H1 (cell line): ENCODE data around the gene STXBP5. TPM values are rescaled to one million over a fixed set of nuclear protein-coding genes. Genes with fewer than 3 reads are reported as not detected.

Experiments used
- CTCF ChIA-PET: fragments of 300-600 bp; sonication (Branson Sonifier 250); formaldehyde crosslinking; loops from one replicate; lab custom pipeline; 2021; ENCODE audit not compliant: partially characterized antibody; lab: Charles Lee
- POLR2A ChIA-PET: fragments of 300-600 bp; sonication (Branson Sonifier 250); formaldehyde crosslinking; loops from one replicate; lab custom pipeline; 2021; ENCODE audit warnings: inconsistent platforms; ENCODE audit not compliant: partially characterized antibody; lab: Charles Lee
- DNase-seq, 2 experiments: peaks; one replicate each; pipeline versions ENCODE4 v3.0.0 to v3.0.0-alpha.2; 2010 to 2022; ENCODE audit warnings: low spot score in 2 of 2, low read depth in 1 of 2, mixed read lengths in 1 of 2
- FAIRE-seq: peaks from 2 replicates; lab custom pipeline; 2011; peaks lifted over from hg19 to GRCh38; lab: Jason Lieb, UNC
- H2AFZ ChIP-seq: 2 replicates; pipeline ENCODE4 v1.8.1; 2012; ENCODE audit warnings: low read length, inconsistent platforms
- H2AK5ac ChIP-seq: 2 replicates; pipeline ENCODE4 v1.6.1; 2013; ENCODE audit warnings: low read depth, low read length
- H2BK120ac ChIP-seq: replicated peaks from 2 replicates; pipeline ENCODE3; 2013; ENCODE audit warnings: low read depth, low read length, inconsistent platforms
- H2BK12ac ChIP-seq: 2 replicates; pipeline ENCODE4 v1.6.1; 2013; ENCODE audit warnings: low read depth, low read length
- H2BK15ac ChIP-seq: 2 replicates; pipeline ENCODE4 v1.6.1; 2013; ENCODE audit warnings: low read length
- H2BK20ac ChIP-seq: 2 replicates; pipeline ENCODE4 v1.6.1; 2013; ENCODE audit warnings: low read length
- H2BK5ac ChIP-seq: 2 replicates; pipeline ENCODE4 v1.6.1; 2013; ENCODE audit warnings: low read depth, low read length
- H3K14ac ChIP-seq: 2 replicates; pipeline ENCODE4 v1.6.1; 2013; ENCODE audit warnings: inconsistent platforms; ENCODE audit not compliant: insufficient read length
- H3K18ac ChIP-seq: 2 replicates; pipeline ENCODE4 v1.6.1; 2013; ENCODE audit warnings: low read length; ENCODE audit errors: extremely low read depth
- H3K23ac ChIP-seq: 2 replicates; pipeline ENCODE4 v1.6.1; 2013; ENCODE audit warnings: inconsistent platforms; ENCODE audit not compliant: insufficient read length
- H3K23me2 ChIP-seq: 2 replicates; pipeline ENCODE4 v1.6.1; 2013; ENCODE audit warnings: low read depth, low read length
- H3K27ac ChIP-seq: 2 replicates; pipeline ENCODE4 v1.6.1; 2011; ENCODE audit warnings: low read depth, low read length, inconsistent platforms
- H3K27me3 ChIP-seq, 4 experiments: replicated peaks in 1 of 4; 1 replicate in 1 of 4; 2 replicates in 3 of 4; pipeline versions ENCODE4 v1.6.1 to v1.8.1; 2011 to 2013; ENCODE audit warnings: low read length in 3 of 4, mild to moderate bottlenecking in 3 of 4, inconsistent platforms in 2 of 4, mixed read lengths in 2 of 4, moderate library complexity in 1 of 4; ENCODE audit not compliant: control insufficient read depth in 3 of 4, insufficient read depth in 3 of 4; ENCODE audit errors: extremely low read depth in 1 of 4
- H3K36me3 ChIP-seq, 4 experiments: 2 replicates each; pipeline versions ENCODE4 v1.6.1 to v1.8.1; 2011 to 2013; ENCODE audit warnings: mild to moderate bottlenecking in 4 of 4, low read length in 3 of 4, moderate library complexity in 2 of 4, control low read depth in 1 of 4, inconsistent platforms in 1 of 4; ENCODE audit not compliant: insufficient read depth in 4 of 4, control insufficient read depth in 2 of 4
- H3K4ac ChIP-seq: replicated peaks from 2 replicates; pipeline ENCODE3; 2013; ENCODE audit warnings: low read length, low read depth, mixed read lengths, inconsistent platforms; ENCODE audit not compliant: insufficient read length
- H3K4me1 ChIP-seq, 4 experiments: replicated peaks in 1 of 4; 1 replicate in 1 of 4; 2 replicates in 3 of 4; pipeline versions ENCODE4 v1.6.1 to v1.8.1; 2011 to 2013; ENCODE audit warnings: low read length in 3 of 4, inconsistent platforms in 2 of 4, mixed read lengths in 1 of 4; ENCODE audit not compliant: insufficient read depth in 4 of 4, control insufficient read depth in 3 of 4
- H3K4me2 ChIP-seq, 2 experiments: 2 replicates each; pipeline versions ENCODE4 v1.6.1 to v1.8.1; 2011 to 2013; ENCODE audit warnings: low read depth in 2 of 2, low read length in 2 of 2, control low read depth in 1 of 2, inconsistent platforms in 1 of 2, mild to moderate bottlenecking in 1 of 2; ENCODE audit not compliant: insufficient read depth in 1 of 2
- H3K4me3 ChIP-seq, 4 experiments: fragments of 200-600, 300-600 bp in 1 of 4; sonication (generic), shearing (Covaris generic), sonication (Bioruptor Twin) in 1 of 4; 2 replicates each; pipeline versions ENCODE4 v1.5.1 to v1.8.1; 2011 to 2016; ENCODE audit warnings: low read length in 4 of 4, low read depth in 3 of 4, control low read depth in 2 of 4, inconsistent platforms in 2 of 4, mild to moderate bottlenecking in 2 of 4, mixed read lengths in 1 of 4, moderate library complexity in 1 of 4; ENCODE audit not compliant: insufficient read depth in 2 of 4; ENCODE audit errors: extremely low read depth in 1 of 4
- H3K56ac ChIP-seq: replicated peaks from 2 replicates; pipeline ENCODE3; 2013; ENCODE audit warnings: low read depth, mild to moderate bottlenecking, mixed read lengths, low read length, inconsistent platforms; ENCODE audit not compliant: insufficient read length
- H3K79me1 ChIP-seq: 2 replicates; pipeline ENCODE4 v1.6.1; 2013; ENCODE audit warnings: low read depth, low read length, control low read depth
- H3K79me2 ChIP-seq, 2 experiments: 2 replicates each; pipeline versions ENCODE4 v1.6.1 to v1.8.1; 2012 to 2013; ENCODE audit warnings: low read length in 2 of 2, mild to moderate bottlenecking in 2 of 2, inconsistent platforms in 1 of 2; ENCODE audit not compliant: insufficient read depth in 2 of 2, control insufficient read depth in 1 of 2
- H3K9ac ChIP-seq, 4 experiments: replicated peaks in 1 of 4; 1 replicate in 1 of 4; 2 replicates in 3 of 4; pipeline versions ENCODE4 v1.6.1 to v1.8.1; 2011 to 2013; ENCODE audit warnings: low read depth in 3 of 4, low read length in 3 of 4, control low read depth in 2 of 4, mild to moderate bottlenecking in 2 of 4, moderate library complexity in 2 of 4, inconsistent platforms in 1 of 4; ENCODE audit errors: extremely low read depth in 1 of 4
- H3K9me3 ChIP-seq, 2 experiments: 2 replicates each; pipeline versions ENCODE4 v1.6.1 to v1.8.1; 2012 to 2013; ENCODE audit warnings: mild to moderate bottlenecking in 2 of 2, moderate library complexity in 2 of 2, control low read depth in 1 of 2, inconsistent platforms in 1 of 2, low read depth in 1 of 2, low read length in 1 of 2, mixed read lengths in 1 of 2; ENCODE audit not compliant: insufficient read depth in 2 of 2
- H4K20me1 ChIP-seq, 2 experiments: replicated peaks in 1 of 2; 2 replicates each; pipeline versions ENCODE3 to v1.8.1; 2011 to 2013; ENCODE audit warnings: inconsistent platforms in 2 of 2, low read length in 2 of 2, mild to moderate bottlenecking in 1 of 2; ENCODE audit not compliant: insufficient read depth in 2 of 2, control insufficient read depth in 1 of 2
- H4K5ac ChIP-seq: 2 replicates; pipeline ENCODE4 v1.6.1; 2013; ENCODE audit warnings: low read length, low read depth, mixed read lengths, inconsistent platforms; ENCODE audit not compliant: insufficient read length
- H4K8ac ChIP-seq: 2 replicates; pipeline ENCODE4 v1.8.0; 2013; ENCODE audit warnings: mild to moderate bottlenecking, moderate library complexity, low read length, inconsistent platforms; ENCODE audit not compliant: insufficient read depth; ENCODE audit errors: extremely low read depth
- H4K91ac ChIP-seq: replicated peaks from 2 replicates; pipeline ENCODE3; 2013; ENCODE audit warnings: low read length, mixed read lengths, inconsistent platforms; ENCODE audit not compliant: insufficient read length
- WGBS, 2 experiments: shearing (Covaris generic) in 1 of 2; methylation state at CpG; one replicate each; pipeline versions ENCODE4 v1.1.6 to v1.1.7; 2013 to 2015; ENCODE audit warnings: low lambda C conversion rate in 2 of 2, mixed read lengths in 2 of 2, inconsistent platforms in 1 of 2, low coverage in 1 of 2, missing lambda C conversion rate in 1 of 2; ENCODE audit not compliant: insufficient replicate concordance in 2 of 2, insufficient coverage in 1 of 2, insufficient read length in 1 of 2; ENCODE audit errors: extremely low coverage in 1 of 2, missing lambda C conversion rate in 1 of 2; 5-methylcytosine and 5-hydroxymethylcytosine counted together
- polyA plus RNA-seq, 7 experiments: library from polyadenylated mRNA; depleted of rRNA in 3 of 7; stranded (reverse) in 5 of 7; unstranded in 2 of 7; fragments of >200 nt in 5 of 7; fragments of 200-250 nt in 2 of 7; gene quantifications; 1 replicate in 5 of 7; 2 replicates in 1 of 7; 4 replicates in 1 of 7; pipeline versions ENCODE4 v1.2.1 to v1.2.3, GENCODE V29; 2011 to 2013; ENCODE audit warnings: missing spikeins in 2 of 7, mixed read lengths in 2 of 7
- total RNA-seq: library from RNA; stranded (reverse); fragmentation: NEBNext Ultra II Directional; extraction: Animal tissue kit (Norgen Biotek cat#: 25700); gene quantifications from 2 replicates; pipeline ENCODE4 v1.2.1, GENCODE V29; 2021

The STXBP5 gene
- total and polyA plus RNA-seq, 2 of the 8 experiments (the other 6 are each of a cell fraction or from before 2014, with no cell fraction given): 2.7 to 10.8 TPM

GRCh38 chr6:147282566-147282959 is 78.3 kb downstream of the STXBP5 start:
- no peak overlapping the region for H3K14ac ChIP-seq
- no peak overlapping the region for H2BK5ac ChIP-seq
- H3K9ac ChIP-seq: no peak overlapping the region
- no peak overlapping the region for H2BK120ac ChIP-seq
- no peak overlapping the region for H3K4me3 ChIP-seq
- H3K4me2 ChIP-seq: no peak overlapping the region
- no peaks in the 10 kb centered on the region for H3K23me2 ChIP-seq
- CTCF ChIA-PET: interaction anchor here (0.8 to 2.3 kb wide), 6 partner anchors 34 to 426 kb away, joined by 3 to 9 read pairs (median 4); no protein-coding TSS in a partner anchor
- no peaks in the 10 kb centered on the region for H3K9me3 ChIP-seq
- no peak overlapping the region for H3K4ac ChIP-seq
- no peaks in the 10 kb centered on the region for H3K4me1 ChIP-seq
- H4K8ac ChIP-seq: no peak overlapping the region
- no peak overlapping the region for H2AK5ac ChIP-seq
- no peak overlapping the region for H3K27ac ChIP-seq
- H2BK20ac ChIP-seq: no peak overlapping the region
- FAIRE-seq (no peak), DNase-seq (no peak)
- no peak overlapping the region for H3K56ac ChIP-seq
- H4K20me1 ChIP-seq: peaks cover 0 to 1% of the 10 kb centered on the region in 2 experiments
- H3K36me3 ChIP-seq: peaks cover 0 to 19% (median 7%) of the 10 kb centered on the region in 4 experiments; a peak in 3 of 8 replicates
- H4K5ac ChIP-seq: no peak overlapping the region
- H3K79me1 ChIP-seq: no peaks in the 10 kb centered on the region
- no peaks in the 10 kb centered on the region for H3K27me3 ChIP-seq
- H3K18ac ChIP-seq: no peak overlapping the region
- no peak overlapping the region for H2BK12ac ChIP-seq
- no peak overlapping the region for H3K23ac ChIP-seq
- H4K91ac ChIP-seq: no peak overlapping the region
- no peaks in the 10 kb centered on the region for H3K79me2 ChIP-seq
- no peak overlapping the region for H2AFZ ChIP-seq
- H2BK15ac ChIP-seq: no peak overlapping the region
- POLR2A ChIA-PET: no interaction called here
- WGBS, 2 experiments: 94% methylated on average over 4 of the region's 4 CpGs; no CpG with 5 or more reads in 1 of the 2 experiments
